SK-N-MC (cell line): ENCODE results near the gene RNF168.
"Not testable (repeated sequence)": the region's sequence is repeated elsewhere in the genome, so short reads cannot be mapped to it uniquely, and the experiment has no call there.

ENCODE experiments used
- DNase-seq: peaks from one replicate; pipeline ENCODE4 v3.0.0-alpha.2; 2011; ENCODE audit warnings: low read depth, low spot score
- H3K27ac ChIP-seq: fragments of 200-600 bp; sonication (generic); 2 replicates; pipeline ENCODE4 v1.5.1; 2016; ENCODE audit warnings: mixed run types
- H3K36me3 ChIP-seq: fragments of 200-600 bp; sonication (generic); 2 replicates; pipeline ENCODE4 v1.6.1; 2017; ENCODE audit warnings: antibody characterized with exemption, low read length, mixed read lengths; ENCODE audit not compliant: insufficient read depth
- H3K4me3 ChIP-seq: fragments of 200-600 bp; sonication (generic); 2 replicates; pipeline ENCODE4 v1.5.1; 2016
- H3K9ac ChIP-seq: fragments of 200-600 bp; sonication (generic); 2 replicates; pipeline ENCODE4 v1.8.0; 2017; ENCODE audit warnings: mixed run types, mixed read lengths; ENCODE audit not compliant: insufficient read length
- H3K9me3 ChIP-seq: fragments of 200-600 bp; sonication (generic); 2 replicates; pipeline ENCODE4 v1.6.1; 2017; ENCODE audit warnings: low read depth, mild to moderate bottlenecking, antibody characterized with exemption, low read length, moderate library complexity, mixed read lengths
- EZH2 ChIP-seq: fragments of 200-600 bp; sonication (generic); IDR thresholded peaks from one replicate; pipeline ENCODE4 v1.6.1; 2017; ENCODE audit warnings: antibody characterized with exemption
- FOXP2 ChIP-seq: optimal IDR thresholded peaks from 2 replicates; pipeline ENCODE3; 2011; ENCODE audit warnings: mild to moderate bottlenecking, moderate library complexity; ENCODE audit not compliant: insufficient read depth; ENCODE audit errors: extremely low read length, control extremely low read depth
- POLR2AphosphoS5 ChIP-seq: IDR thresholded peaks from 2 replicates; pipeline ENCODE4 v1.6.1; 2012; ENCODE audit warnings: mild to moderate bottlenecking, low read depth, low read length, borderline replicate concordance

Gene RNF168

GRCh38 chr3:196537319-196537984 lies 33.9 kb upstream of the RNF168 start:
- no peak for TF ChIP-seq FOXP2
- TF ChIP-seq EZH2, result no peak
- no peak for TF ChIP-seq POLR2AphosphoS5
- no peaks in the 10 kb centered on the region for H3K36me3 ChIP-seq
- no peak for DNase-seq
- H3K9ac ChIP-seq, result no peak overlapping the region
- no peak overlapping the region for H3K27ac ChIP-seq
- no peak overlapping the region for H3K4me3 ChIP-seq
- H3K9me3 ChIP-seq, result no peaks in the 10 kb centered on the region

GRCh38 chr3:196533260-196533681 lies 29.7 kb upstream of the RNF168 start:
- Histone ChIP-seq H3K4me3 (0 out of 2 replicates have a peak overlapping the region, but pooled peaks have one; percentile 6), H3K9me3 (no peaks in the 10 kb centered on the region), H3K27ac (no peak overlapping the region), H3K36me3 (no peaks in the 10 kb centered on the region), H3K9ac (no peak overlapping the region)
- no peak for TF ChIP-seq EZH2
- no peak for TF ChIP-seq FOXP2
- no peak for TF ChIP-seq POLR2AphosphoS5
- no peak for DNase-seq

- no peaks in the 10 kb centered on the region for H3K36me3 ChIP-seq
- H3K9me3 ChIP-seq, result no peaks in the 10 kb centered on the region
- H3K9ac ChIP-seq, result no peak overlapping the region
- no peak for DNase-seq
- no peak overlapping the region for H3K4me3 ChIP-seq
- TF ChIP-seq POLR2AphosphoS5 (no peak), FOXP2 (no peak), EZH2 (no peak)
- H3K27ac ChIP-seq, result no peak overlapping the region
Observed at GRCh38 chr3:196531418-196531817, 27.9 kb upstream of the RNF168 start.

GRCh38 chr3:196528639-196529233 lies 25.2 kb upstream of the RNF168 start:
- Histone ChIP-seq H3K36me3 (no peaks in the 10 kb centered on the region), H3K9ac (no peak overlapping the region), H3K4me3 (no peak overlapping the region), H3K27ac (no peak overlapping the region), H3K9me3 (no peaks in the 10 kb centered on the region)
- DNase-seq, result no peak
- TF ChIP-seq EZH2 (no peak), POLR2AphosphoS5 (no peak), FOXP2 (no peak)

- H3K4me3 ChIP-seq, result no peak overlapping the region
- H3K36me3 ChIP-seq, result no peaks in the 10 kb centered on the region
- no peak overlapping the region for H3K9ac ChIP-seq
- DNase-seq, result no peak
- peaks cover 3% of the 10 kb centered on the region; the same call in 1 of the 2 replicates for H3K9me3 ChIP-seq
- TF ChIP-seq POLR2AphosphoS5 (no peak), FOXP2 (no peak)
- H3K27ac ChIP-seq, result no peak overlapping the region
Observed at GRCh38 chr3:196525141-196525540, 21.6 kb upstream of the RNF168 start.

GRCh38 chr3:196524527-196524926 lies 21.0 kb upstream of the RNF168 start:
- DNase-seq, result no peak
- H3K9ac ChIP-seq, result no peak overlapping the region
- TF ChIP-seq EZH2 (no peak), FOXP2 (no peak), POLR2AphosphoS5 (no peak)
- no peak overlapping the region for H3K27ac ChIP-seq
- no peaks in the 10 kb centered on the region for H3K36me3 ChIP-seq
- H3K4me3 ChIP-seq, result no peak overlapping the region
- peaks cover 9% of the 10 kb centered on the region; the same call in 1 of the 2 replicates for H3K9me3 ChIP-seq

- TF ChIP-seq EZH2, result no peak
- no peak for TF ChIP-seq FOXP2
- TF ChIP-seq POLR2AphosphoS5, result no peak
- H3K4me3 ChIP-seq, result no peak overlapping the region
- no peak overlapping the region for H3K9ac ChIP-seq
- no peak overlapping the region for H3K27ac ChIP-seq
- no peaks in the 10 kb centered on the region for H3K36me3 ChIP-seq
- peaks cover 15% of the 10 kb centered on the region; the same call in 1 of the 2 replicates for H3K9me3 ChIP-seq
- DNase-seq, result no peak
Observed at GRCh38 chr3:196523841-196524240, 20.3 kb upstream of the RNF168 start.

GRCh38 chr3:196521291-196521690 lies 17.7 kb upstream of the RNF168 start:
- peaks cover 22% of the 10 kb centered on the region; the same call in 1 of the 2 replicates for H3K9me3 ChIP-seq
- H3K36me3 ChIP-seq, DNase-seq, H3K4me3 ChIP-seq, H3K27ac ChIP-seq, H3K9ac ChIP-seq: not testable (repeated sequence)

- TF ChIP-seq EZH2 (no peak), FOXP2 (no peak), POLR2AphosphoS5 (no peak)
- H3K9me3 ChIP-seq, result peaks cover 22% of the 10 kb centered on the region; the same call in 1 of the 2 replicates
- no peak overlapping the region for H3K27ac ChIP-seq
- DNase-seq, result no peak
- no peak overlapping the region for H3K9ac ChIP-seq
- no peaks in the 10 kb centered on the region for H3K36me3 ChIP-seq
- H3K4me3 ChIP-seq, result no peak overlapping the region
Observed at GRCh38 chr3:196519718-196520082, 16.1 kb upstream of the RNF168 start.
